Caco-2 (cell line): ENCODE measurements around the gene ZNF385C. TPM values are rescaled to one million over a fixed set of nuclear protein-coding genes. Genes with fewer than 3 reads are reported as not detected.

Source experiments
- BruUV-seq: library from RNA; stranded (reverse); fragments of 400-500 nt; replicated peaks from 2 replicates; lab custom pipeline; 2021; lab: Mats Ljungman, UMichigan
- CTCF ChIA-PET: fragments of 300-600 bp; sonication (Branson Sonifier 250); formaldehyde crosslinking; loops from one replicate; lab custom pipeline; 2022; ENCODE audit warnings: antibody characterized with exemption; lab: Charles Lee
- POLR2A ChIA-PET: fragments of 300-600 bp; sonication (Branson Sonifier 250); formaldehyde crosslinking; loops from one replicate; lab custom pipeline; 2022; ENCODE audit warnings: antibody characterized with exemption; lab: Charles Lee
- DNase-seq, 2 experiments: peaks; one replicate each; pipeline versions ENCODE4 v3.0.0 to v3.0.0-alpha.2; 2020 to 2022
- H3K27me3 ChIP-seq: replicated peaks from 2 replicates; pipeline ENCODE4 v1.6.0; 2011; ENCODE audit warnings: low read length; ENCODE audit not compliant: control insufficient read depth, insufficient read depth
- H3K36me3 ChIP-seq: 2 replicates; pipeline ENCODE4 v1.5.1; 2011; ENCODE audit warnings: low read length; ENCODE audit not compliant: control insufficient read depth, insufficient read depth
- H3K4me1 ChIP-seq: fragments of 250-450 bp; sonication (Bioruptor Pico); 2 replicates; pipeline ENCODE4 v1.5.1; 2020; ENCODE audit warnings: mild to moderate bottlenecking
- H3K4me3 ChIP-seq: 2 replicates; pipeline ENCODE4 v1.5.1; 2011; ENCODE audit warnings: low read depth, mild to moderate bottlenecking, control low read depth, low read length
- H3K9me3 ChIP-seq: fragments of 250-450 bp; sonication (Bioruptor Pico); 2 replicates; pipeline ENCODE4 v1.5.1; 2020; ENCODE audit warnings: mild to moderate bottlenecking, moderate library complexity
- H3K27ac Mint-ChIP-seq: one replicate; pipeline ENCODE4 v1.8.0; 2022; ENCODE audit warnings: mixed read lengths; ENCODE audit not compliant: unreplicated experiment
- H3K27me3 Mint-ChIP-seq: one replicate; pipeline ENCODE4 v1.8.0; 2022; ENCODE audit warnings: mixed read lengths; ENCODE audit not compliant: insufficient read depth, unreplicated experiment
- H3K36me3 Mint-ChIP-seq: one replicate; pipeline ENCODE4 v1.8.0; 2022; ENCODE audit warnings: mild to moderate bottlenecking, mixed read lengths; ENCODE audit not compliant: insufficient read depth, unreplicated experiment
- H3K4me1 Mint-ChIP-seq: one replicate; pipeline ENCODE4 v1.8.0; 2022; ENCODE audit warnings: low read depth, mixed read lengths; ENCODE audit not compliant: unreplicated experiment
- H3K4me3 Mint-ChIP-seq: one replicate; pipeline ENCODE4 v1.8.0; 2022; ENCODE audit warnings: mild to moderate bottlenecking, moderate library complexity, mixed read lengths; ENCODE audit not compliant: unreplicated experiment
- H3K9me3 Mint-ChIP-seq: one replicate; pipeline ENCODE4 v1.8.0; 2022; ENCODE audit warnings: mixed read lengths; ENCODE audit not compliant: unreplicated experiment
- intact Hi-C: fragments of 100-400 bp; cut with micrococcal nuclease; formaldehyde crosslinking; loops from one replicate; pipeline ENCODE4 v1.10.0; 2022; ENCODE audit not compliant: unreplicated experiment
- total RNA-seq: library from RNA; stranded (reverse); gene quantifications from 2 replicates; pipeline ENCODE4 v1.2.3, GENCODE V29; 2022
- TF ChIP-seq, protein P1 (sequence below), 2 experiments: fragments of 200-600 bp in 1 of 2; IDR thresholded peaks; 1 replicate in 1 of 2; 2 replicates in 1 of 2; pipeline versions ENCODE4 v1.5.1 to v1.8.0; 2011 to 2022; ENCODE audit warnings: antibody characterized with exemption in 1 of 2, control low read depth in 1 of 2, inconsistent platforms in 1 of 2, low read depth in 1 of 2, low read length in 1 of 2, mild to moderate bottlenecking in 1 of 2, moderate library complexity in 1 of 2; ENCODE audit not compliant: insufficient read depth in 1 of 2, severe bottlenecking in 1 of 2, unreplicated experiment in 1 of 2

ZNF385C gene
- total RNA-seq, 1 experiment from 2014 or later: 1.5 TPM

DNA sequence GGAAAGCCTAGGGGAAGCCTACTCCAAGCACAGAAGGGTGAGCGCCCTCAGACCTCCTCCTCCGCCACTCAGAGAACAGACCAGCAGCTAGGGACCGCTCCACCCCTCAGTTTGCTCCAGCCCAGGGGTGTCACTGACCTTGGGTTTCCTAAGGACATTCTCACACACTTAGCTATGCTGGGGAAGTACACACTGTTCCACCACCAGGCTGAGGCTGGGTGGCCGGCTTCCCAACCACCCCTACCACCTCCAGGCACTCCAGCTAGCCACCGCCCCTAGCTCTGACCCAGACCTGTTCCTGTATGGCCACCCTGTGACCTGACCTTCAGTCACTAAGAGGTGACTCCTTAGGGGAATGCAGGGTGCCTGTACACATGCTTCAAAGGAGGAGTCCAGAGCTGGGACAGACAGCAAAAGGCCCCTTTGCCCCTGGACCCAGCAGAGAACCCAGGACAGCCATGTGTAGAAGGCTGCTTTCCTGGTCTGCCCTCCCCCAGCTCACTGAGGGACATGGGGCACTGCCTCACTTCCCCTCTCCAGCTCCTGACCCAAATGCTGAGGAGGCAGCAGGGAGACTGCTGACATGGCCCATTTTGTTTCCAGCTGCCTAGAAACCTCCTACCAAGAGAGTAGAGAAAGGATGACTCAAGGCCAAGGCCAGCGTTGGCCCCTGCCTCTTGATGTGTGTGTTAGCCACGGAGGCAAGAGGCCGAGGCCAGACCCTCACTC lies 31.0 kb upstream of the ZNF385C start:
- intact Hi-C loops: no loop called here
- Mint-ChIP-seq H3K4me3 (no peak overlapping the region), H3K27ac (no peak overlapping the region), H3K4me1 (no peaks in the 10 kb centered on the region), H3K36me3 (peaks cover 52% of the 10 kb centered on the region), H3K9me3 (no peaks in the 10 kb centered on the region), H3K27me3 (no peaks in the 10 kb centered on the region)
- Histone ChIP-seq H3K4me3 (no peak overlapping the region), H3K27me3 (no peaks in the 10 kb centered on the region), H3K9me3 (no peaks in the 10 kb centered on the region), H3K4me1 (no peaks in the 10 kb centered on the region), H3K36me3 (peaks cover 6% of the 10 kb centered on the region; the same call in 1 of the 2 replicates)
- CTCF ChIA-PET: interaction anchor here (1.2 kb wide), 1 partner anchor 9 kb away, joined by 4 read pairs; the partner anchor contains the start of gene KAT2A
- TF ChIP-seq, protein P1, sequence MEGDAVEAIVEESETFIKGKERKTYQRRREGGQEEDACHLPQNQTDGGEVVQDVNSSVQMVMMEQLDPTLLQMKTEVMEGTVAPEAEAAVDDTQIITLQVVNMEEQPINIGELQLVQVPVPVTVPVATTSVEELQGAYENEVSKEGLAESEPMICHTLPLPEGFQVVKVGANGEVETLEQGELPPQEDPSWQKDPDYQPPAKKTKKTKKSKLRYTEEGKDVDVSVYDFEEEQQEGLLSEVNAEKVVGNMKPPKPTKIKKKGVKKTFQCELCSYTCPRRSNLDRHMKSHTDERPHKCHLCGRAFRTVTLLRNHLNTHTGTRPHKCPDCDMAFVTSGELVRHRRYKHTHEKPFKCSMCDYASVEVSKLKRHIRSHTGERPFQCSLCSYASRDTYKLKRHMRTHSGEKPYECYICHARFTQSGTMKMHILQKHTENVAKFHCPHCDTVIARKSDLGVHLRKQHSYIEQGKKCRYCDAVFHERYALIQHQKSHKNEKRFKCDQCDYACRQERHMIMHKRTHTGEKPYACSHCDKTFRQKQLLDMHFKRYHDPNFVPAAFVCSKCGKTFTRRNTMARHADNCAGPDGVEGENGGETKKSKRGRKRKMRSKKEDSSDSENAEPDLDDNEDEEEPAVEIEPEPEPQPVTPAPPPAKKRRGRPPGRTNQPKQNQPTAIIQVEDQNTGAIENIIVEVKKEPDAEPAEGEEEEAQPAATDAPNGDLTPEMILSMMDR (IDR thresholded peaks at IDR 0.05; ENCODE audit: insufficient read depth in 1 of 2, low read depth in 1 of 2, low read length in 1 of 2, severe bottlenecking in 1 of 2, unreplicated experiment in 1 of 2): no peak
- BruUV-seq: no TSS peak
- POLR2A ChIA-PET: no interaction called here
- no peak for DNase-seq

DNA sequence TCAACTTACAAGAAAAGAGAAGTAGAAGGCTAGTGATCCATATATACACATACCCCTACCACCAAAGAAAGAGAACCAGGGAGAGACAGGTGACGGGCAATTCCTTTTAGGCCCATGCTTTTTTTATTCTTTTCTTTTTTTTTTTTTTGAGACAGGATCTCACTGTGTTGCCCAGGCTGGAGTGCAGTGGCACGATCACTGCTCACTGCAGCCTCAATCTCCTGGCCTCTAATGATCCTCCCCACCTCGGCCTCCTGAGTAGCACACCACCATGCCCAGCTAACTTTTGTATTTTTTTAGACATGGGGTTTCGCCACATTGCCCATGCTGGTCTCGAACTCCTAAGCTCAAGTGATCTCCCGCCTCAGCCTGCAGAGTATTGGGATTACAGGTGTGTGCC lies 29.1 kb upstream of the ZNF385C start:
- H3K9me3 Mint-ChIP-seq: no peaks in the 10 kb centered on the region
- H3K4me3 Mint-ChIP-seq: no peak overlapping the region
- no TSS peak for BruUV-seq
- peaks cover 6% of the 10 kb centered on the region; the same call in 1 of the 2 replicates for H3K36me3 ChIP-seq
- no peaks in the 10 kb centered on the region for H3K9me3 ChIP-seq
- H3K27ac Mint-ChIP-seq: no peak overlapping the region
- H3K36me3 Mint-ChIP-seq: peaks cover 58% of the 10 kb centered on the region
- no peaks in the 10 kb centered on the region for H3K27me3 Mint-ChIP-seq
- H3K4me1 ChIP-seq: no peaks in the 10 kb centered on the region
- no peak for DNase-seq
- H3K4me1 Mint-ChIP-seq: no peaks in the 10 kb centered on the region
- H3K27me3 ChIP-seq: no peaks in the 10 kb centered on the region
- intact Hi-C loops: no loop called here
- TF ChIP-seq, protein P1 (IDR thresholded peaks at IDR 0.05; ENCODE audit: insufficient read depth in 1 of 2, low read depth in 1 of 2, low read length in 1 of 2, severe bottlenecking in 1 of 2, unreplicated experiment in 1 of 2): no peak
- no peak overlapping the region for H3K4me3 ChIP-seq
- ChIA-PET POLR2A (no interaction called here), CTCF (interaction anchor here (0.7 kb wide), 1 partner anchor 54 kb away, joined by 3 read pairs; no protein-coding TSS in a partner anchor)

DNA sequence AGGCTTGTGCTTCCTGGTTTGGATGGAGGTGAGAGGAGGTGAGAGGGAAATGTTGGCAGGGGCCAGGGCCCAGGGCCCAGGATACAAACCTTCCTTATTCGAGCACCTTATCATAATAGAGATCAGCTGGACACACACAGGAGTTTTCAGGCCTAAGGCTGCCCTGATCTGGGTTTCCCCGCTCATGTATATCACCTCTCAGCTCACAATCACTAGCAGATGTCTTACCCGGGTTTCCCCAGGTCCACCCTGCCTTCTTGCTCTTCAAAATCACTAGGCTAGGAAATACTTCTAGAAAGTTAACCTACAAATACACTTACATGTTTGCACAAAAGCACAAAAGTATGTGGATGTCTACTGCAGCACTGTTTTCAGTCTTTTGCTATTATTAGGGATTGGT lies 28.6 kb upstream of the ZNF385C start:
- no peaks in the 10 kb centered on the region for H3K9me3 ChIP-seq
- no peaks in the 10 kb centered on the region for H3K27me3 Mint-ChIP-seq
- peaks cover 64% of the 10 kb centered on the region for H3K36me3 Mint-ChIP-seq
- H3K27me3 ChIP-seq: no peaks in the 10 kb centered on the region
- intact Hi-C loops: no loop called here
- no peak overlapping the region for H3K27ac Mint-ChIP-seq
- CTCF ChIA-PET: no interaction called here
- H3K4me3 Mint-ChIP-seq: no peak overlapping the region
- H3K36me3 ChIP-seq: peaks cover 6% of the 10 kb centered on the region; the same call in 1 of the 2 replicates
- no peaks in the 10 kb centered on the region for H3K4me1 Mint-ChIP-seq
- H3K9me3 Mint-ChIP-seq: no peaks in the 10 kb centered on the region
- TF ChIP-seq, protein P1 (IDR thresholded peaks at IDR 0.05; ENCODE audit: insufficient read depth in 1 of 2, low read depth in 1 of 2, low read length in 1 of 2, severe bottlenecking in 1 of 2, unreplicated experiment in 1 of 2): no peak
- no peaks in the 10 kb centered on the region for H3K4me1 ChIP-seq
- no peak overlapping the region for H3K4me3 ChIP-seq
- no peak for DNase-seq
- no TSS peak for BruUV-seq
- POLR2A ChIA-PET: no interaction called here
